UCSD-AML1 (cell line): ENCODE data around the gene CDV3.

ENCODE experiments used
- DNase-seq: peaks from one replicate; lab custom pipeline; 2025; ENCODE audit not compliant: unreplicated experiment; lab: John Stamatoyannopoulos, UW

CDV3 gene

DNA sequence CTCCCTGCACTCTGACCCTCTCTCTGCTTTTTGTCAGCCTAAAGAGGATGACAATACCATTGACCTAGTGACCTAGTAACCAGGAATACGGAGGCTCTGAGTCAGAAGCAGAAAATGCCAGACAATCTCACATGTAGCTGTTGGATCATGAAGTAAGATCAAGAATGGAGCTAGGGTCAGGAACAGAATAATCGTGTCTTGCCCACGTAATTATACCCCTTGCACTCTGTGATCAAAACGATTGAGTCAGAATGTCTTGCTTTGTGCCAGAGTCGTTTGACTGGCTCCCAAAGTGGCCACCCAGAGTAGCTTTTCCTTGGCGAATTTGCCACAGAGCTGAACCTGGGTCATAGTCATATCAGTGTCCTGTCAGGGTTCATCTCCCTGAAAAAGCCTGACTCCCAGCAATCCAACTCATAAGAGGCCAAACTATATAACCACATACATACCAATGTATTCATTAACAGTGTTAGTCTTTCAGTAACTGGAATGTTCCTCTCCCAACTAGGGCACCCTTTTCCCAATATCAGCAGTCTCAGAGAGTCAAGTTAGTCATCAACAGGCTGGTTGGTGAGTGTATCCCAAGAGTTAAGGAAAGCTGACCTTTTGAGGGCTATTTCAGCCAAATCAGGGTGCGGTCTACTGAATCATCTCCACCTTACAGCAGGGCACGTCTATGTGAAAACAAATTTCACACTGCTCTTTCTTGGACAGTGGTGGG lies 5.0 kb upstream of the CDV3 start:
- DNase-seq, result no peak

DNA sequence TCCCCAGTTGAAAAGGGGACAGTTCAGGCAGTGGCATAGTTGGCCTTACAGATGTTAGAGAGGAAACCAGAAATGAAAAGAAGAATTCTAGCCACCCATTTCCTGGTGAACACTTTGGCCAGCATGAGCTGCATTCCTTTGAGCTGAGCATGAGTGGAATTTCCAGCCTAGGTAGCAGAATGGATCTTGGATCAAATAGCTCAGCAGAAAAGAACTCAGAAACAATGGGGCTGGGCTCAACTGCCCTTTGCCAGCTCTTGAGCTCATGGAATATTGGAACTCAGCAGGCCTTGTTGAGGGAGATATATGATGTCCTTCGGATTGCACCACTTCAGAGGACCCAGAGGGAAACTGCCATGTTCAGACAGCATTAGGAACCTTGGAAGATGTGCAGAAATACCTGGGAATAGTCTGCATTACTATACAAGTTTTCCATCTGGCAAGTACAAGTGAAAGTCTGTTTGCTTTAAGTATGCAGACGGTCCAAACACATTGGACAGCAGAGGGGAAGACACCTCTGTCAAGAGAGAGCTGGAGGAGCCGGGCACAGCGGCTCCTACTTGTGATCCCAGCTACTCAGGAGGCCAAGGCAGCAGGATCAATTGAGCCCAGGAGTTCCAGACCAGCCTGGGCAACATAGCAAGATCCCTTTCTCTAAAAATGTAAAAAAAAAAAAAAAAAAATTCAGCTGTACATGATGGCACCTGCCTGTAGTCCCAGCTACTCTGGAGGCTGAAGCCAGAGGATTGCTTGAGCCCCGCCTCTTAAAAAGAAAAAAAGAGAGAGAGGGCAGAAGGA lies 3.1 kb upstream of the CDV3 start:
- no peak for DNase-seq

DNA sequence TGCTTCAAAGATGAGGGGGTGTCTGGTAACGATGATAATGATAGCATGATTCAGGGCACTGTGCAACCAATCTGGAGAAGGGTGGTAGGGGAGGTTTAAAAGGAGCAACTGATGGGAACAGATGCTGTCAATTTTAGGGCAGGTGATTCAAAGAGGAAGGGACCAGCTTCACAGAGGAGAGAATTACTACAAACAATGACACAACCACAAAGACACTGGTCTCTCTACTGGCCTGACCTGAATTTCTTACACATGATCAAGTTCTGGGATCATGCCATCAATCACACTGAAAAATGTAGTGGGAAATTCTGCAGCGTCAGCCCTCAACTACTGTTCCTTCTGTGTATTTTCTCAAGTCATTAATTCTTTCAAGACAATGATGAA lies 2.6 kb upstream of the CDV3 start:
- no peak for DNase-seq

DNA sequence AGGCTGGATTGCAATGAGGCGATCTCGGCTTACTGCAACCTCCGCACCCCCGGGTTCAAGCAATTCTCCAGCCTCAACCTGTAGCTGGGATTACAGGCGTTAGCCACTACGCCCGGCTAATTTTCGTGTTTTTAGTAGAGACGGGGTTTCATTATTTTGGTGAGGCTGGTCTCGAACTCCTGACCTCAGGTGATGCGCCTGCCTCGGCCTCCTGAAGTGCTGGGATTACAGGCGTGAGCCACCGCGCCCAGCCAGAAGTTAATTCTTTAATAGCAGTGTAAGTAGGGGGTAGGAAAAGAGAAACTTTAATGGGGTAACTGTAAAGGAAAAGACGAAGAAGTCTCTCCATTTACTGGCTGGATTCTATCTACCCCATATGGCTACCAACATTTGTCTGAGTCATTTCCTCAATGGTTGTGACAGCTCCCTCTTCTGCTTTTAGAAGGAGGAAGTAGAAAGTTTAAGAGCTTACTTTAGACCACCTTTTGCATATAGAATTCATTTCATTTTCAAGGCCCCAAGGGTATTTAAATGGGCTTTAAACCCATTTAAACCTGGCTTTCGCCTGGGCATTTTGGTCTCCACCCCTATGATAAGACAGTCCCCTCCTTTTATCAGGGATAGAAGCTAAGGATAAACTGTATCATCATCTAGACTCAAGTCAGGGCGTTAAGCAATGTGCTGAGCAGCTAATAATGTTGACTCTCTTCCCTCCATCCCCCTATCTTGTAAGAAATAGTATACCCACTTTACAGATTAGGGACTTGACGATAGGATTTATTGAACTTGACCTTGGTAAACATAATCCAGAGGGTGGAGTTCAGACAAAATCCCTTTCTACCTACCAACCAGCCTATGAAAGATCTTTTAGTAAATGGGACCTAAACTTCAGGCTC lies 1.1 kb upstream of the CDV3 start:
- no peak for DNase-seq

DNA sequence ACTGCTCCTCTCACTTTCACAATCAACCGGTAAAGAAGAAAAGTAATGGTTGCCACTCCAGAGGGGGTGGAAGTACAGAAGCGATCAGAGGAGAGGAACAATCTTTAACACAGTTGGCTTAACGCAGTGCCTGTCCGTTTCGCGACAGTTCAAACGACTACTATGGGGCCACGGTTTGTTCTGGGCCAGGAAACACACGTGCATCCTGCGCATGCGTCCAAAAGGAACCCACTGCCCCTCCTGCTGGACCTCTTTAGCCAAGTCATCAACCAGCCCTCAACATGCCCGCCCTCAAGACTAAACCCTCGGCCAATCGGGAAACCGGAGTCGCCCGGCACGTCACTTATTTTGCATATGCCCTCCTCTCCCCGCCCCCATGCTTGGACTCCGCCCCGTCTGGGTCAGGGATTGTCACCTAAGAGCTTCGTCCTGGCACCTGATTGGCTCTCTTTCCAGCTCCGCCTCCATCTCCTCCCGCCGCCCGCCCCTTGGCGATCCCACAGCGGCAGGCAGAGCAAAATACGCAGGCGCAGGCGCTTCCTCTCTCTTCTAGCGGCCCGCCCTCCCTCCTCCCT lies 345 bp upstream of the CDV3 start:
- DNase-seq, result no peak

DNA sequence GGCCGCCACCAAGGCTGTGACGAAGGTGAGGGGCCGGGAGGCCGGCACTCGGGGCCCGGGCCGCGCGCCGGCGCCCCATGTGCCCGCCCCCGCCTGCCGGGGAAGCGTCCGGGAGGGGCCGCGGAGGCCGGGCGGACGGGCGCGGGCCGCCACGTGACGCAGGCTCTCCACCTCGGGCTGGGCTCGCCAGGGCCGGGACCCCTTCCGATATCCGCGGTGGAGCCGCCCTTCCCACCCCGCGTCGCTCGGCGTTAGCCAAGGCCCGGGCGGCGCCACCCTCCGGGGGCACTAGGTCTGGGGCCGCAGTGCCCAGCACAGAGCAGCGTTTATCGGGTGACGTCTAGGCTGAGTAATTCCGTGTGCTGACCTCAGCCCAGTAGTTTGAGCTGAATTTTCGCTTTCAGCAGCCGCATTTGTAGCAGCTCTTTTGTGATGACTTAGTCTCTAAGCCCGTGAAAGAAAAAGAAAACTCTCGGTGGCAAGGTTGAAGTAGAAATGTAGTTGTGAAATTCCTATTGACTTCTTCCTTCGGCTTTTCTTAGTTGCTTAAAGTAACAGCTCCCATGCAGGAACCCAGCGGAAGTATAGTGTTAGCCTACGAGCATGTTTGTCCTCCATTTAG lies 885 bp downstream of the CDV3 start:
- DNase-seq, result no peak

DNA sequence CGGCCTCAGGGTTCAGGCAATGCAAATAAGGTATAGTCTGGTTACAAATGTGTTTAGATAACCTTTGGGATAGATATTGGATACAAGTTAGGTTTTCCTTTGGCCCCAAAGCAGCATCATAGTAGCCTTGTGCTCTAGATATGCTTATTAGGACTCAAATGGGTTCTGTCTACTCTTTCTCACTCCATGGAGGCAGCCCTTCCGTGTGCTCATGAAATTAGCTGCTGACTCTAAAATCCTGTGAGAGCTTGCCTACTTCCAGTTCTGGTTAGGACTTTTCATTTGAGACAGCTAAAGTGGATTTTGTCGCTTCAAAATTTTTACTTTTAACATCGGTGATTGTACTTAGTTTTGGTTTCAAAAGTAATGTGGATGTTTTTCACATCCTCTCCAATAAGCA lies 1.6 kb downstream of the CDV3 start:
- DNase-seq, result no peak

DNA sequence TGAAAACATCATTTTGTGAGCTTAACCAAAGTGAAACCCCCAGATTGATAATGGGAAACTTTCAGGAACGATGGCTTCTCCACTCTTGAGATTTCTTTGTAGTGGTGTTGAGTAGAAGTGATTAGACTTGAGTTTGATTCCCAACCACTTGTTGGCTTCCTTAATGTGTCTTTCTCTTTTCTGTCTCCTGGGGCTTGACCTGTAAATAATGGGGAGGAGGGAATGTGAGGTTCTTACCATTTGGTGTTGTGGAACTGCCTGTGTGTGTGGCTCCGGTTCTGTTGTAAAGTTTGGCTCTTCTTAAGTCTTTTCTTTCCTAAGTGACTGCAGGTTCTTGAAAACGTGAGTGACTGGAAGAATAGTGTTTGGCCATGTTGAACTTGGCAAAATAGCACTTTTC lies 2.7 kb downstream of the CDV3 start:
- no peak for DNase-seq

DNA sequence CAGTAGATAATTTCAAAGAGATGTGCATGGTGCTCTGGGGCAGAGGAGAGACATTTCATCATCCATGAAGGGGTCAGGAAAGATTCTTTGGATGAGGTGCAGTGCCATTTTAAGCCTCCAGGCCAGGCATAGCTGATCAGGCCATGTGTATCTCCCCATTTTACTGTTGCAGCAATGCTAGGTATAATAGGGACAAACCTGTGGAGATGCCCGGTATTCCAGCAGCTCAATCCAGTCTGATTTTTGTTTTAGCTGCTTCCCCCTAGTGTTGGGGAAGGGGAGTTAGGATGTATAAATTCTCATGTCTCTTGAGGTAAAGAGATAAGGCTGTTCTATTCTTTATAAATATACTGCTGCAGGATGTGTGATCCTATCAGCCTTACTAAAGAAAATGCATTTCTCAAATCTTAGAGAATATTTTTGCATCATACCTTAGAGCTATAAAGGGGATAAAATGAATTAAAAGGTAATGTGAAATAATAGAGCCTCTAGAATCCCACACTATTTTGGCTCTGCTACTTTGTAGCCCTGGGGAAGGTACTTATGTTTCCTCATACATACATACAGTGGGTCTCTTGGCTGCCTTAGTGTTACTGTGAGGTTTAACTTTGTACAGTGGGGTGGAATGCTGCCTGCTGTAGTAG lies 5.2 kb downstream of the CDV3 start:
- DNase-seq, result no peak

DNA sequence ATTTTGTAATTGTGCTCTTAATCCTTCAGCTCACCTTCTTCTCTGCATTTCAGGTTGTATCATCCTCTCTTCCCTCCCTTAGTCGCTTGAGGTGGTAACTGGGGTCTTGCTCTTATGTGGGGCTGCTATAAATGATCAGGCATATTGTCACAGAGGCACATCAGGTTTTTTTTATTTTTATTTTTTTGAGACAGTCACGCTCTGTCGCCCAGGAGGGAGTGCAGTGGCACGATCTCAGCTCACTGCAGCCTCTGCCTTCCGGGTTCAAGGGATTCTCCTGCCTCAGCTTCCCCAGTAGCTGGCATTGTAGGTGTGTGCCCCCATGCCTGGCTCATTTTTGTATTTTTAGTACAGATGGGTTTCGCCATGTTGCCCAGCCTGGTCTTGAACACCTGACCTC lies 9.9 kb downstream of the CDV3 start:
- no peak for DNase-seq

DNA sequence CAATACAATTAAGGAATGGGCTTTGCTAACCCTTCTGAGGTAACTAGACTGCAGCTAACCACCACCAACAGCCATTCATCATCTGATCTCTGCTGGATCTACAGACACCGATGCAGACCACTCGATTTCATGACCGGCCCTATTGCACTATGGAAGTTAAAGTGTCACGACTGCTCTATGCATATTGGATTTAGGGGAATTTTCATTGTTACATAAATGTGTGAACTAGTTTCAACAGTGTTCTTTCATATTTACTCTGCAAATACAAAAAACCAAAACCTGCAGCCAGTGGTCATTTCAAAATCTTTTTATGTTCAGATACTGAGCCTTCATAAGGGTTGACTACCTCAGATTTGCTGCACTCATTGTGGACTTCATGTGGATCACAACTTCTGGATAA lies 14.5 kb downstream of the CDV3 start:
- DNase-seq, result no peak

DNA sequence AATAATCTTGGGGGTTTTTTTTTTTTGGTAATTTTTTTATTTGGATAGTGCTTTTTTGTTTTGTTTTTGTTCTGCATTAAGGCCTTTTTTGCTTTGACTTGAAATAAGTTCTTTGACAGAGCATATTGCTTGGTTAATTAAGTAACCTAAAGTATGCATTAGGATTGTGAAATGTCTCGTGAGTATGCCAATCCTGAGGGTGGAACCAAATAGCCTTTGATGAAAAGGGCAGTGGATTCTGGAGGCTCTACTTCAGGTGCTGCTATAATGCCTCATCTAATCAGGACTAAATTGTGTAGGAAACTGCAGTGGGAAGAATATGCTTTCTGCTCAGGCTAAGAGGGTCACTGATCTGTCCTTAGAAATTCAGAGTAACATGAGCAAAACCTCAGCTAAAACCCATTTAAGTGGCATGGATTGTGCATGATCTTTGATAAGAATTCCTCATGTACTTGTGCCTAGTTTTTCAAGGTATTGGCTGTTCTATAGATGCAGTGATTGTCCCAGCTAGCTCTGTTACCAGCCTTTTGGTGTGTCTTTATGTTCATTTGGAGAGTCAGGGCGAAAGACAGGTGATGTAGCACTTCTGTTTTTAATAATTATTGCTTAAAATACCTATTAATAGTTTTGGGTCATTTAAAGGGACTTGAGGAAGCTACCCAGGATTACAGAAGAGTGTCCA lies 15.4 kb downstream of the CDV3 start:
- DNase-seq, result no peak

DNA sequence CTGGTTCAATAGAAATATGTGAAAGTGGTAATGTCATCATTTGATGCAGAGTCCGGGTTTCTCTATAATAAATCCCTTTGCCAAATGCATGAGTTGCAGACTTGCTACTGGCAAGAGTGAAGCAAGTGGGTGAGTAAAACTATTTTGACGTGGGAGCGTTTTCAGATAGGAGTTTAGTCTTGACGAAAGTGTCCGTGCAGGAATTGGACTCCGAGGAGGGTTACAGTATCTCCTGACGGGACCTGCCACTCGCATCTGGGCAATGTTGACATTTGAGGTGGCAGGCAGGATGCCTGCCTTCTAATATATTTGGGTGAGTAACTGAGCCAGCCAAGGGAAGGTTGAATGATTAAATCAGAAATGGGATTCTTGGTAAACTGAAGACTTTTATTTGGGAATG lies 16.0 kb downstream of the CDV3 start:
- no peak for DNase-seq

DNA sequence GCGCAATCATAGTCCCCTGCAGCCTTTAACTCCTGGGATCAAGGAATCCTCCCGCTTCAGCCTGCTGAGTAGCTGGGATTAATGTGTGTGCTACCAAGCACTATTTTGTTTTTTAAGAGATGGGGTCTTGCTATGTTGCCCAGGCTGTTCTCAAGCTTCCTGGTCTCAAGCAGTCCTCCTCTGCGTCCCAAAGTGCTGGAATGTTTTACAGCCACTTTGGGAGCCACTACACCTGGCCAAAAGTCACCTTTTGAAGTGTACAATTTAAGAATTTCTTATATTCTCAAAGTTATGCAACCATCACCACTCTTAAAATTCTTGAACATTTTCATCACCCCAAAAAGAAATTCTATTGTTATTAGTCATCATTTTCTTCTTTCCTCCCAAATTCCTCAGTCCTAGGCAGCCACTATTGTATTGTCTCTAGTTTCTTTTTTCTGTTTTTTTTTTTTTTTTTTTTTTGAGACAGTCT lies 17.8 kb downstream of the CDV3 start:
- DNase-seq, result no peak

DNA sequence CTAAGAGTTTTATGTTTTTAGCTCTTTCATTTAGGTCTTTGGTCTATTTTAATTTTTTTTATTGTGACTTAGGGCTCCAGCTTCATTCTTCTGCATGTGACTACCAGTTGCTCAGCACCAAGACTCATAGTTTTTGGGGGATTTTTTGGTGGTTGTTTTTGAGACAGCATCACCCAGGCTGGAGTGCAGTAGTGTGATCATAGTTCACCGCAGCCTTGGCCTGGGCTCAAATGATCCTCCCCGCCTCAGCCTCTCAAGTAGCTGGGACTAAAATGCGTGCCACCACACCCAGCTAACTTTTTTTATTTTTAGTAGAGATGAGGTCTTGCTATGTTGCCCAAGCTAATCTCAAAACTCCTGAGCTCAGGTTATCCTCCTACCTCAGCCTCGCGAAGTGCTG lies 19.4 kb downstream of the CDV3 start:
- DNase-seq, result no peak

DNA sequence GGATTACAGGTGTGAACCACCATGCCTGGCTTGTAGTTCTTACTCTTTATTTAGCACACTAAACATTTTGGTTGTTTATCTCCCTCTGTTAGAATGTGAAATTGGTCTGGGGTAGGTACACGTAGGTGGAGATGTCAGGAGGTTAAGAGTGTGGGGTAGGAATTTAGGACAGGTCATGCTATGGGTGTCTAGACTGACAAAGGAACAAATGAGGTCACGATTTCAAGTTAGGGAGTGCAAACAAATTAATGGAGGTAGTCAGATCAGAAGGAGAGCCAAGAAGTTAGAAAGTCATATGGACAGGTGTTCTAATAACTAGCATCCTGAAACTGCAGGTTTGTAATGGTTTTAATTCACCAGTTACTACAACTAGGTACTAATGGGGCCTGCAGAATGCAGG lies 19.8 kb downstream of the CDV3 start:
- no peak for DNase-seq

DNA sequence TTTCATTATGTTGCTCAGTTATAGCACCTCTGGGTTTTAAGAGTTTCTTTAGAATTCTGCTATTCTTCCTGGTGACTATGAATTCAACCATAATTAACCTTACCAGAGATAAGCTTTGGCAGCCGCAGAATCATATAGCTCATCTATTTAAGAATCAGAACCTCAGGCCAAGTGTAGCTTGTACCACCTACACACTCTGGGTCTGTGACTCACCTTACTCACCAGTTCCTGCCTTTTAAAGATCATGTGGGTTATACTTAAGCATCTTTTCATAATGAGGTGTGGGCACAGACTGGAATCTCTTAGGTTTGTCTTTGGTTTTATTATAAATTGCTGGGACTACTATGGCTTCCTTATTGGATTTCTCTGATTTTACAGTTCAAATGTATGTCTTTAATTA lies 21.9 kb downstream of the CDV3 start:
- DNase-seq, result no peak

DNA sequence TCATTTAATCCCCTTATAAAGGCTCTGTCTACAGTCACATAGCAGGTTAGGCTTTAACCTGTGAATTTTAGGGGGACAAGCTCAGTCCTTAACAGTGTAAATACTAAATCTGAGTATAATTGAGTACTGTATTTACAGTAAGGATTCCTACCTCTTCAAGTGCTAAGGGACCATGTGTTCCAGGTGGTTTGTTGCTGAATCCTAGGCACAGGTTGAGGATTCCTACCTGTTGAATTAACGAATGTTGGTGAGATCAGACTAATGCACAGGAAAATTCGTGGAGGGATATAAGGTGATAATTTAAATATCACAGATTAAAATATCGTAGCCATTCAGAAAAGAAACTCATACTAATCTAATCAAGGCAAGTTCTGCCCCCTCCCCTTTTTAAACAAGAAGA lies 24.9 kb downstream of the CDV3 start:
- DNase-seq, result no peak

DNA sequence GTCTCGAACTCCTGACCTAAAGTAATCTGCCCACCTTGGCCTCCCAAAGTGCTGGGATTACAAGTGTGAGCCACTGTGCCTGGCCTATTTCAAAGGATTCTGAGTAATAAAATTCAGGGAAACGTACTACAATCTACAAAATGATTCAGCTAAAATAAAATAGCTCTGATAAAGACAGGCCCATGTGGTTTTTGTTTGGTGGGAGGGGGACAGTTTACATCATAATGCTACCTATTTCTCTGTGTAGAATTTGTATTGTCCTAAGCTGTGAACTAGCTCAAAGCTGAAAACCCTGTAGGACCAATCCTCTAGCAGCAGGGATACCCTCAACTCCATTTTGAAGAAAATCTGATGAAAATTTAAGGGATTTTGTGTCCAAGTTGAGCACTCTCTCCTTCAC lies 25.8 kb downstream of the CDV3 start:
- no peak for DNase-seq

DNA sequence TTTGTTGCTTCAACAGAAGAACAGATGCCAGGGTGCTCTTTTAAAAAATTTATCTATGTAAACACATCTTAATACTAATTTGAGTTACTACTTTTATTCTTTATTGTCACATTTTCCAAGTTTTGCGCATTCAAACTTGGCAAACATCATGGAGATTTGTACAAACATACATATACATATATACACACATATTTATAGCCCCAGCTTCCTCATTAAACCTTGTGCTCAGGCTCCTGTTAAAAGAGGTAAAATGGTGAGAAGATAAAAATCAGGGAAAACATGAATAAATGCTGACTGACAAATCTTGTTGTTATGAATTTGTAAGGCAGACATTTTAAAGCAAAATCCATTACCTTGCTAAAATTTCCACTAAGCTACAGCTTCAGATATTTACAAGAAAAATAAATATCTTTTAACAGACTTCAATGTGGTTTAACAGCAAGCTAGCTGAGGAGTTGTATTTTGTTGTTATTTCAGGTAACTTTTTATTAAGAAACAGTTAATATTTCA lies 27.1 kb downstream of the CDV3 start:
- DNase-seq, result no peak
